Measurements from ENCODE around the gene PRDM12.

DNA sequence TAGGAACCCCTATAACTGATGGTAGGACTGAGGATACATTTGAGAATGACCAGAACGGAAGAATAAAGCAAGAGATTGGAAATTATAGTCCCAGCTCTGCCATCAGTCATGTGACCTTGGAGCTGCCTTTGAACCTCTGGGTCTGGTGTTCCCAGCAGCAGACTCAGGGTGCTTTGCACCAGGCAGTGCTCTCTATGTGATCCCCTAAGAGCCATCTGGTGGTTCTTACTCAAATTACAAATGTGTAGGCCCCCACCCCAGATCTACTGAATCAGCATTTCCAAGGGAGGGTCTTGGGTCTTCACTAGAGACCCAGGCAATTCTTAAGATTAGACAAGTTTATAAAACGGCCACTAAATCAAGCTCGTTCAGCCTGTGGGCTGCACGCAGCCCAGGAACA lies 40.2 kb upstream of the PRDM12 start:
- no peak for TF ChIP-seq CTCF (tag by site-specific recombination; IDR thresholded peaks at IDR 0.05)
- TF ChIP-seq SP2 (tag by site-specific recombination; IDR thresholded peaks at IDR 0.05): no peak
- no peak for TF ChIP-seq BCL11A (tag by site-specific recombination; IDR thresholded peaks at IDR 0.05; ENCODE audit: low read depth)
- TF ChIP-seq GLIS1 (tag by site-specific recombination; IDR thresholded peaks at IDR 0.05): no peak
- TF ChIP-seq RBAK (tag by site-specific recombination; IDR thresholded peaks at IDR 0.05): no peak
- no peak for TF ChIP-seq ZBTB17 (tag by site-specific recombination; IDR thresholded peaks at IDR 0.05)
- TF ChIP-seq, protein P1, sequence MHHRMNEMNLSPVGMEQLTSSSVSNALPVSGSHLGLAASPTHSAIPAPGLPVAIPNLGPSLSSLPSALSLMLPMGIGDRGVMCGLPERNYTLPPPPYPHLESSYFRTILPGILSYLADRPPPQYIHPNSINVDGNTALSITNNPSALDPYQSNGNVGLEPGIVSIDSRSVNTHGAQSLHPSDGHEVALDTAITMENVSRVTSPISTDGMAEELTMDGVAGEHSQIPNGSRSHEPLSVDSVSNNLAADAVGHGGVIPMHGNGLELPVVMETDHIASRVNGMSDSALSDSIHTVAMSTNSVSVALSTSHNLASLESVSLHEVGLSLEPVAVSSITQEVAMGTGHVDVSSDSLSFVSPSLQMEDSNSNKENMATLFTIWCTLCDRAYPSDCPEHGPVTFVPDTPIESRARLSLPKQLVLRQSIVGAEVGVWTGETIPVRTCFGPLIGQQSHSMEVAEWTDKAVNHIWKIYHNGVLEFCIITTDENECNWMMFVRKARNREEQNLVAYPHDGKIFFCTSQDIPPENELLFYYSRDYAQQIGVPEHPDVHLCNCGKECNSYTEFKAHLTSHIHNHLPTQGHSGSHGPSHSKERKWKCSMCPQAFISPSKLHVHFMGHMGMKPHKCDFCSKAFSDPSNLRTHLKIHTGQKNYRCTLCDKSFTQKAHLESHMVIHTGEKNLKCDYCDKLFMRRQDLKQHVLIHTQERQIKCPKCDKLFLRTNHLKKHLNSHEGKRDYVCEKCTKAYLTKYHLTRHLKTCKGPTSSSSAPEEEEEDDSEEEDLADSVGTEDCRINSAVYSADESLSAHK (tag by site-specific recombination; IDR thresholded peaks at IDR 0.05): no peak
- TF ChIP-seq ZBTB1 (tag by site-specific recombination; IDR thresholded peaks at IDR 0.05): no peak
- no peak for TF ChIP-seq SETDB1 (IDR thresholded peaks at IDR 0.05; ENCODE audit: insufficient read length, low read length)

All from HEK293 (cell line).